Heart left ventricle (tissue), 13 donors: ENCODE measurements around the gene SMPX.

Experiments
- POLR2A ChIP-seq, 2 donors: fragments of 450-650 bp; IDR thresholded peaks; one replicate each; pipeline ENCODE4 v1.6.1; 2017; ENCODE audit warnings: antibody characterized with exemption in 2 of 2, mild to moderate bottlenecking in 2 of 2, moderate library complexity in 2 of 2
- TF ChIP-seq, protein P1 (sequence below), 12 donors: fragments of 200-600 bp; sonication (generic) in 4 of 12; IDR thresholded peaks; one replicate each; pipeline versions ENCODE4 v1.5.0 to v1.8.0; 2018 to 2022; ENCODE audit warnings: antibody characterized with exemption in 12 of 12, mild to moderate bottlenecking in 5 of 12
- donor health status: ischemic (EF 13 %, LVEDD 7.1; RV severe dilation, severe dysfunction).
- donor health status: DM: no; HTN: yes; CAD: no.
- donor health status: DM: no; HTN: no; CAD: no.
- donor health status: ischemic (EF 25% LVEDD 6.9; RV normal size, moderate dysfunction).
- donor health status: ischemic (EF 25% LVEDD 5.7; RV mildly dilated, moderate dysfunction).
- donor health status: ischemic (EF 35%, LVEDD 5.7; RV mildly dilated, moderate dysfunction).
- donor health status: nonischemic (EF 11% LVEDD 7.7; RV severe dilation, severe dysfunction).
- donor health status: DM: yes; HTN: yes; CAD: no.
- donor health status: PGD.
- donor health status: ischemic (EF 29% LVEDD 5.4; RV normal size, mild dysfunction).
- donor health status: nonischemic (EF 23%, LVEDD 6.1; RV moderate dilation, normal function).

DNA sequence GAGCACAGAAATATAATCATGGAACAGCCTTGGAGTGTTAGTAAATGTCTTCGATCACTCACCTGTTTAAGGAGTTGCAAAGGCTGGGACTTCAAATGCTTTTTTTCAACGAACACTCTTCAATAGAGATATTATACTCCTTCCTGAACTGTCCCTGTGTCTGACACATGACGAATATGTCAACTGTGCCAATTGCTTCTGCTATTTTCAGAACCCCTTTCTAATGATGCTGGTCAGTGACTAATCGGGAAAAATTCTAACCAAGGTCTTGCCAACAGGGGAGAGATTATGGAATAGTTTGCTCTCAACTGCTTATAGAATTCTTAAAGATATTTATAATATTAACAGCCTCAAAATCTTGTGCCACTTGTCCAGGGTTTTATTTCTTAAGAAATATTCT lies 91.2 kb downstream of the SMPX start:
- TF ChIP-seq, protein P1, sequence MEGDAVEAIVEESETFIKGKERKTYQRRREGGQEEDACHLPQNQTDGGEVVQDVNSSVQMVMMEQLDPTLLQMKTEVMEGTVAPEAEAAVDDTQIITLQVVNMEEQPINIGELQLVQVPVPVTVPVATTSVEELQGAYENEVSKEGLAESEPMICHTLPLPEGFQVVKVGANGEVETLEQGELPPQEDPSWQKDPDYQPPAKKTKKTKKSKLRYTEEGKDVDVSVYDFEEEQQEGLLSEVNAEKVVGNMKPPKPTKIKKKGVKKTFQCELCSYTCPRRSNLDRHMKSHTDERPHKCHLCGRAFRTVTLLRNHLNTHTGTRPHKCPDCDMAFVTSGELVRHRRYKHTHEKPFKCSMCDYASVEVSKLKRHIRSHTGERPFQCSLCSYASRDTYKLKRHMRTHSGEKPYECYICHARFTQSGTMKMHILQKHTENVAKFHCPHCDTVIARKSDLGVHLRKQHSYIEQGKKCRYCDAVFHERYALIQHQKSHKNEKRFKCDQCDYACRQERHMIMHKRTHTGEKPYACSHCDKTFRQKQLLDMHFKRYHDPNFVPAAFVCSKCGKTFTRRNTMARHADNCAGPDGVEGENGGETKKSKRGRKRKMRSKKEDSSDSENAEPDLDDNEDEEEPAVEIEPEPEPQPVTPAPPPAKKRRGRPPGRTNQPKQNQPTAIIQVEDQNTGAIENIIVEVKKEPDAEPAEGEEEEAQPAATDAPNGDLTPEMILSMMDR (IDR thresholded peaks at IDR 0.05) = no peak
- TF ChIP-seq POLR2A (IDR thresholded peaks at IDR 0.05) = no peak
